Measurements from ENCODE around the gene CFAP70.
"Not testable (repeated sequence)": the region's sequence is repeated elsewhere in the genome, so short reads cannot be mapped to it uniquely, and the experiment has no call there.

The CFAP70 gene

GRCh38 chr10:73358331-73359279 lies at the start of gene CFAP70:
Gene CFAP70, minus strand, starts transcription at chr10:73358864. Its CDS starts 4,068 bp downstream, at chr10:73354796.
- DNase-seq (ENCODE audit: extremely low read depth in 1 of 2, low read depth in 1 of 2): peak; percentile 84 to 88

GRCh38 chr10:73408061-73408460 lies 49.4 kb upstream of the CFAP70 start:
- no peak for DNase-seq (ENCODE audit: extremely low read depth in 1 of 2, low read depth in 1 of 2)

- no peak for DNase-seq (ENCODE audit: extremely low read depth in 1 of 2, low read depth in 1 of 2)
Measured at GRCh38 chr10:73407495-73407894, 48.8 kb upstream of the CFAP70 start.

DNA sequence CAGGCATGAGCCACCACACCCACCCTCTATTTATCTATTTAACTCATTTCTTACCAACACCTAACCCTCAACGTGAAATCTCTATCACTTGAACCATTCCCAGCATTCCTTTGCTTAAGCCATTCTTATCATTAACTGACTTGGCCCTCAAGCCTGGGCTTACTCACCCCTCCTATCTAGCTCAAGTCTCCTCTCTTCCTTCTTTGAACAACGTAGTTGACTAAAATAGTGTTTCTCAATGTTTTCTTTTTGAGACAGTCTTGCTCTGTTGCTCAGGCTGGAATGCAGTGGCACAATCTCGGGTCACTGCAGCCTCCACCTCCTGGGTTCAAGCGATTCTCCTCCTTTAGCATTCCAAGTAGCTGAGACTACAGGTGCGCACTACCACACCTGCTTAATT lies 48.2 kb upstream of the CFAP70 start:
- no peak for DNase-seq (ENCODE audit: extremely low read depth in 1 of 2, low read depth in 1 of 2)

DNA sequence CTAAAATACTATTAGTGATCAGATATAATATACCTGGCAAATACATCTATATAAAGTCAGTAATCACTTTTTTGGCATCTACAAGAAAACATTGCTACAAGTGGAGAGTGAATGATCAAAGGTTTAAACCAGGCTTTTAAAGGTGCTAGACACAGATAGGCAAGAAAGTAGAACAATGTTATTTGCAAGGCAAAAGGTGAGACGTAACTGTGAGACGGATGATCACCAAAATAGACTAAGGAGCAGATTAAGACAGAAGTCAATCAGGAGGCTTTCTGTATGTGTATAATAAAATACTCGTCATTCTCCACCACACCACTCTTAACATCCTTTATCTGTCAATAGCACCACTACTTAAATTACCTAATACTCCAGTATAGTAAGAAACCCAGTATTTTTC lies 46.9 kb upstream of the CFAP70 start:
- no peak for DNase-seq (ENCODE audit: extremely low read depth in 1 of 2, low read depth in 1 of 2)

DNA sequence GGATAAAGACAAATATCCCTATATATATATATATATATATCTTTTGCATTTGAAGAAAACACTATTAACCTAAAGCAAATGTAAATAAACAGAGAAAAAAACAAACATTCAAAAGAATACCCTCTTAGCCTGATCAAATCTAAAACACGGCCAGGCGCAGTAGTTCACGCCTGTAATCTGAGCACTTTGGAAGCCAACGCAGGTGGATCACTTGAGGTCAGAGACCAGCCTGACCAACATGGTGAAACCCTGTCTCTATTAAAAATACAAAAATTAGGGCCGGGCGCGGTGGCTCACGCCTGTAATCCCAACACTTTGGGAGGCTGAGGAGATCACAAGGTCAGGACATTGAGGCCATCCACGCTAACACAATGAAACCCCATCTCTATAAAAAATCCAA lies 46.0 kb upstream of the CFAP70 start:
- no peak for DNase-seq (ENCODE audit: extremely low read depth in 1 of 2, low read depth in 1 of 2)

DNA sequence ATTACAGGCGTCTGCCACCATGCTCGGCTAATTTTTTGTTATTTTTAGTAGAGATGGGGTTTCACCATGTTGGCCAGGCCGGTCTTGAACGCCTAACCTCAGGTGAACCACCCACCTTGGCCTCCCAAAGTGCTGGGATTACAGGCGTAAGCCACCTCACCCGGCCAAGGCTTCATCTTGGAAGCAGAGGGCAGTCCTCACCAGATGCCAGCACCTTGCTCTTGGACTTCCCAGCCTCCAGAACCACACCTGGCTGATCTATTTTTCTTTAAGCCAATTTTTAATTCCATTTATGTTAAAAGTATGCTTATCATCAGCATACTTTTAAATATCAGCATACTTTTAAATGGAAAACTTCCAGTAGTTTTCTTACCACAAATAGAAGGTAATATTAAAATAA lies 43.0 kb upstream of the CFAP70 start:
- DNase-seq (ENCODE audit: extremely low read depth in 1 of 2, low read depth in 1 of 2): no peak

DNA sequence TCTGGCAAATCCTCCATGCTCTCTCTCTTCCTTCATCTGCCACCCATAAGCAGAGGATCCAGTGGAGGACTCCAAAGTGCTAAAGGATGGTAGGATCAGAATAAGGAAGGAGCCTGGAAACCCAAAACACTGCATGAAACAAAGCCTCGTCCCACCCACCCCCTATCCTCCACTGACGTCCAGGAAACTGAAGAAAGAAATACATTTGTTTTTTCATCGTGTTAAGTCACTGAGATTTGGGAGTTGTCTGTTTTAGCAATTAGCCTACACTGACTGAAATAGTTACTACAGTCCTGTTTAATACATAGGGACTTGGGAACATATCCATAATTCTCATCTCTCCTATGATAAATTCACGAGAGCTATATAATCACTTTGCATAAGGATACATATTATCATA lies 40.4 kb upstream of the CFAP70 start:
- no peak for DNase-seq (ENCODE audit: extremely low read depth in 1 of 2, low read depth in 1 of 2)

DNA sequence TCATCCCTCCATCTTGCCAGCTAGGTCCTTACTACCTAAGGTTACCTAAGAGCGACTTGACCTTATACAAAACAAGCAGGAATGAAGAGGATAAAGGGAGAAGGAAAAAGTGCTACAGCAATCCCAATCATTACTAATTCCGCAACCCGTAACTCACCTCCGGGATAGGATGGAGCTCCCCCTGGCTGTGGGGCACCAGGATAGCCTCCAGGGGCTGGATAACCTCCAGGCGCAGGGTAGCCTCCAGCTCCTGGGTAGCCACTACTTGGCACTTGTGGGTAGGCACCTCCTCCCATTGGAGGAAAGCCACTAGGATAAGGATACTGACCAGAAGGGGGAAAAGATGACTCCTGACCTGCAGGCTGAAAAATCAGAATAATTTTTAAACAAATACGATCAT lies 39.4 kb upstream of the CFAP70 start:
- no peak for DNase-seq (ENCODE audit: extremely low read depth in 1 of 2, low read depth in 1 of 2)

DNA sequence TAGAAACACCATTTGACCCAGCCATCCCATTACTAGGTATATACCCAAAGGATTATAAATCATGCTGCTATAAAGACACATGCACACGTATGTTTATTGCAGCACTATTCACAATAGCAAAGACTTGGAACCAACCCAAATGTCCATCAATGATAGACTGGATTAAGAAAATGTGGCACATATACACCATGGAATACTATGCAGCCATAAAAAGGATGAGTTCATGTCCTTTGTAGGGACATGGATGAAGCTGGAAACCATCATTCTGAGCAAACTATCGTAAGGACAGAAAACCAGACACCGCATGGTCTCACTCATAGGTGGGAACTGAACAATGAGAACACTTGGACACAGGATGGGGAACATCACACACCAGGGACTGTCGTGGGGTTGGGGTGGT lies 35.7 kb upstream of the CFAP70 start:
- DNase-seq (ENCODE audit: extremely low read depth in 1 of 2, low read depth in 1 of 2): not testable (repeated sequence)

DNA sequence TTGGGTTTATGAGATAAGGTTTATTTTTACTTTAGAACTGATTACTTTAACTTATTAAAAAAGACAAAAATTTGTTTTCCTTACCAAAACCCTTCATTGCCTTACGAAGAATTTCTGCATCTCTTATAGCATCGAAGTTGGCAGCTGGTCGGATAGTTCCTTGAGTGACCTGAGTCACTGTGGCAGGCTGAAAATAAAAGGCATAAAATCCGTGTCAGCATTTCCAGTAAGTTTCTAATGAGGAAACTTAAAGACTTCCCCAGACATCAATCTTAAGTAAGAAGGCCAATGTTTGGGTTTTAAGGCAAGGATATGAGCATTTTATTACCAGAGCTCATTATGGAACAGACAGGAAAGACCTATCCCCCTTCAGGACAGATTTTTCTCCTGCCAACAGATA lies 29.6 kb upstream of the CFAP70 start:
- DNase-seq (ENCODE audit: extremely low read depth in 1 of 2, low read depth in 1 of 2): no peak

GRCh38 chr10:73386583-73386982 lies 27.9 kb upstream of the CFAP70 start:
- DNase-seq (ENCODE audit: extremely low read depth in 1 of 2, low read depth in 1 of 2): no peak

DNA sequence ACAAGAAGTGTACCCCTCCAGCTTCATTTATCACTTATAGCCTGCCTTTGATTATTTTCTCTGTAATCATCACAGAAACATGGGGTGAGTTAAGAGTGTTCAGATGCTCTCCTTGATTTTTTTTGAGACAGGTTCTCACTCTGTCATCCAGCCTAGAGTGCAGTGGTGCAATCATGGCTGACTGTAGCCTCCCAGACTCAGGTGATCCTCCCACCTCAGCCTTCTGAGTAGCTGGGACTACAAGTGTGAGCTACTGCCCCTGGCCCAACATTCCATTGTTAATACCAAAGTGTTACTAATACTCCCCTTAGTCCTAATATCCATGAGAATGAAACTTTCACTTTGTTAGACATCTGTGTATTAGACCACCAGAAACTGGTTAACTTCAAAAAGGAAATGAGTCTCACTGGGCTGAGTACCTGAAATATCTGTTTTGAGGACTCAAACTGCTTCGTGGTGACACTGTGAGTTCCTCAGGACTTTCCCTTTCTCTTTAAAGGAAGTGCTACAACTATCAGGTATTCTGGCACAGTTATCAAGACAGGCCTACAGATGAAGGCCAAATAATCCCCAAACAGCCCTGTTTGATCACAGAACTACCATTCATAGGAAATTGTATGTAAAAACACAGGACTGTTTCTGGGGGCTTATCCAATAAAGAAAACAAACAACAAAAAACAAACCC lies 20.5 kb upstream of the CFAP70 start:
- DNase-seq (ENCODE audit: extremely low read depth in 1 of 2, low read depth in 1 of 2): no peak

GRCh38 chr10:73376679-73377078 lies 18.0 kb upstream of the CFAP70 start:
- no peak for DNase-seq (ENCODE audit: extremely low read depth in 1 of 2, low read depth in 1 of 2)

- DNase-seq (ENCODE audit: extremely low read depth in 1 of 2, low read depth in 1 of 2): no peak
Measured at GRCh38 chr10:73368238-73368637, 9.6 kb upstream of the CFAP70 start.

GRCh38 chr10:73366381-73367298 lies 8.0 kb upstream of the CFAP70 start:
- DNase-seq (ENCODE audit: extremely low read depth in 1 of 2, low read depth in 1 of 2): no peak

DNA sequence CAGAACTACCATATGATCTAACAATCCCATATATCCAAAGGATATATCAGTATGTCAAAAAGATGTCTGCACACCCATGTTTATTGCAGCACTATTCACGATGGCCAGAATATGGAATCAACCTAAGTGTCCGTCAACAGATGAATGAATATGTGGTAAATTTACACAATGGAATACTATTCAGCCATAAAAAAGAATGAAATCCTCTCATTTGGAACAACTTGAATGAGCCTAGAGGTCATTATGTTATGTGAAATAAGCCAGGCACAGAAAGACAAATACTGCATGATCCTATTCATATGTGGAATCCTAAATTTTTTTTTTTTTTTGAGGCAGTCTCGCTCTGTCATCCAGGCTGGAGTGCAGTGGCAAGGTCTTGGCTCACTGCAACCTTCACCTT lies 6.3 kb upstream of the CFAP70 start:
- DNase-seq (ENCODE audit: extremely low read depth in 1 of 2, low read depth in 1 of 2): no peak

DNA sequence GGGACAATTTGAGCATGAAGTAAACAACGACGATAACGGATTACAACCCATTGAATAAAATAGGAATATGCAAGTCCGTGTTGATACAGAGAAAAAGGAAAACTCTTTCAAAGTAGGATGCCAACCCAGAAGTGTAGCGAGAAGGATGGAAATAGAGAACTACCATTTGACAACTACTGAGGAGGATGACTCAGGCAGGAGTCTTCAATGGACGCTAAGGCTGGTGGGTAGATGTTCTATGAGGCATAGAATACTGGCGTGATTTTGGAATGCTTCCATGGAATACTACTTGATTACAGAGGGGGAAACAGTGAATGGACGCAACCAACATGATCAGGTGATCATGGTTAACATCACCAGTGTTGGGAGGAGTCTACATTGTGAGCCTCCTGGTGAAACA lies 828 bp upstream of the CFAP70 start:
- no peak for DNase-seq (ENCODE audit: extremely low read depth in 1 of 2, low read depth in 1 of 2)

DNA sequence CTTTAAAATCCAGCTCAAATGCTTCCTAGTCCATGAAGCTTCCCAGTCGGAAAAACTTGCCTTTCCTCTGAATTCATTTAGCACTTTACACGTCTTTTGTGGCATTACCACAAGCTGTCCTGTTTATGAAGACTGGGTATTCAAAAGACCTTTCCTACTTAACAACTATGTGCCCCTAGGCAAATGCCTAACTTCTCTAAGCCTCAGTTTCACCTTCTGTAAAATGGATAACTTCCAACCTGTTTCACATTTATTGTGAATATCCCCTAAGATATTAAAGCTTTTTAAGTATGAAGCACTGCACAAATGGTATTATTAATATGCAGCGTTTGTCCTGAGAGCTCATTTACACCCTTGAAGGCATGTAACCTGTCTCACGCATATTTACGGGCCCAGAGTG lies 843 bp downstream of the CFAP70 start:
- DNase-seq (ENCODE audit: extremely low read depth in 1 of 2, low read depth in 1 of 2): no peak

DNA sequence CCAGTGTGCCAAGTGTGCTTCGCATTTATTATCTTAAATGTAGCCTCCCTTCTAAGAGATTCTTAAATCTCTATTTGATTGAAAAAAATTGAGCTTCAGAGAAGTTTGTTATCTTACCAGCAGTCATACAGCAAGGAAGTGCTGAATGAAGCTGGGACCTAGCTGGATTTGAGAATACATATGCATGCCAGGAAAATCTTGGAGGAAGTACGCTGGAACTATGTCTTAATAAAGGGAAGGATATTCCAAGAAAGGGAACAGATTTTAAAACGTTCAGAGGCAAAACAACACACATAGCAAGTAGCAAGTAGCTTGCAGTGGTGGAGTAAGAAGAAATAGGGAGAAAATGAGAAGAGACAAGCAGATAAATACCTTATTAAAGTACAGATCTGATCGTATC lies 1.5 kb downstream of the CFAP70 start:
- DNase-seq (ENCODE audit: extremely low read depth in 1 of 2, low read depth in 1 of 2): no peak

DNA sequence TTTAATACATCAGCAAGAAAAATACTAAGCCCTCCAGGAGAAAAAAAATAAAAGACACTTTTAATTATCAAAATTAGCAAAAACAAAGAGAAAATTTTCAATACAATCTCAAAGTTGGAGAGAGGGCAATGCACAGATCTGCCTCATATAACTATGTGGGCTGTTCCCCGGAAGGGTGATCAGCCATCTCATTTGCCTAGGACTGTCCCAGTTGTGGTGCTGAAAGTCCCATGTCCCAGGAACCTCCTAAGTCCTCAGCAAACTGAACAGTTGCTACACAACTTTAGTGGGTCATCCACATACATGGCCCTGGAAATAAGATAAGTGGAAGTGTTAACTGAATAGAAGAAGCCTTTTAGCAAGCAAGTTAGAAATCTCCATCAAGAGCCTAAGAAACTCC lies 14.4 kb downstream of the CFAP70 start:
- DNase-seq (ENCODE audit: extremely low read depth in 1 of 2, low read depth in 1 of 2): no peak

Measured in stimulated activated CD8-positive, alpha-beta memory T cell treated with anti-CD3 and anti-CD28 coated beads, Interleukin-7, amount 100 ng/mL, for 48 hours (primary cell).